ENCODE results near the gene EPHA3. TPM values are rescaled to one million over a fixed set of nuclear protein-coding genes. Genes with fewer than 3 reads are reported as not detected.

Gene EPHA3
- total and polyA plus RNA-seq, 9 of the 15 experiments (the other 6 are each of a cell fraction or from before 2014, with no cell fraction given): not detected

DNA sequence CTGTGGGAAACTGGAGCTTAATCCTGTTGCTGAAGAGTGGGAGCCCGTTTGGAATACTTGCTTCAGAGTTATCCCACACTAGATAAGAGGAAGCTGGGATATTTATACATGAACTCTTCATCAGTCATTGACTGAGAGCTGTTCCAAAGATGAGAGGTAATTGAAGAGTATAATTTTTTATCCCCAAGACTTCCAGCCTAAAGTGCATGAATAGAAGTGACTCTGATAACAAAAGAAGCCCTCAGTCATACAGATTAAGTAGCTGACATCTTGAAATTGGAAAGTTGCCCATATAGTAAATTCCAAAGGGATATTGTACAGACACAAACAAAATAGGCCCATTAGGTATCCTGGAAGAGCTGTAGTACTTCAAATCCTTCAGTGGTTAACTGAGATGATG, 268.0 kb downstream of the EPHA3 start:
- Histone ChIP-seq H3K36me3 (ENCODE audit: control insufficient read depth, insufficient read depth, low read length) (no peaks in the 10 kb centered on the region), H3K9ac (ENCODE audit: insufficient read depth in 1 of 2, low read depth in 2 of 2, low read length in 2 of 2) (no peak overlapping the region), H3K9me1 (ENCODE audit: control insufficient read depth, insufficient read depth, low read length) (no peaks in the 10 kb centered on the region), H3K4me2 (ENCODE audit: insufficient read depth, low read length) (no peak overlapping the region), H3K27ac (ENCODE audit: extremely low read depth, low read depth, low read length) (no peak overlapping the region), H2AFZ (ENCODE audit: low read depth, low read length) (no peak overlapping the region), H3K9me3 (replicated peaks; ENCODE audit: control insufficient read depth, insufficient read depth, low read depth, low read length) (no peaks in the 10 kb centered on the region), H3K27me3 (ENCODE audit: control insufficient read depth in 2 of 2, insufficient read depth in 2 of 2, low read length in 2 of 2) (no peaks in the 10 kb centered on the region), H3K4me1 (replicated peaks in 1 of 2; ENCODE audit: control insufficient read depth in 2 of 2, insufficient read depth in 2 of 2, low read length in 2 of 2) (no peaks in the 10 kb centered on the region), H4K20me1 (replicated peaks; ENCODE audit: control insufficient read depth, insufficient read depth, low read length) (no peaks in the 10 kb centered on the region), H3K79me2 (ENCODE audit: control insufficient read depth, insufficient read depth, low read length) (no peaks in the 10 kb centered on the region), H3K4me3 (no peak overlapping the region)
- no peak for ATAC-seq
- FAIRE-seq: no peak
- in situ Hi-C loops (cut with MboI): no loop called here
- TF ChIP-seq, protein P1, sequence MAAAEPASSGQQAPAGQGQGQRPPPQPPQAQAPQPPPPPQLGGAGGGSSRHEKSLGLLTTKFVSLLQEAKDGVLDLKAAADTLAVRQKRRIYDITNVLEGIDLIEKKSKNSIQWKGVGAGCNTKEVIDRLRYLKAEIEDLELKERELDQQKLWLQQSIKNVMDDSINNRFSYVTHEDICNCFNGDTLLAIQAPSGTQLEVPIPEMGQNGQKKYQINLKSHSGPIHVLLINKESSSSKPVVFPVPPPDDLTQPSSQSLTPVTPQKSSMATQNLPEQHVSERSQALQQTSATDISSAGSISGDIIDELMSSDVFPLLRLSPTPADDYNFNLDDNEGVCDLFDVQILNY (CRISPR knock-in tag; IDR thresholded peaks at IDR 0.05): no peak
- TF ChIP-seq ZBTB1 (CRISPR knock-in tag; IDR thresholded peaks at IDR 0.05; ENCODE audit: borderline replicate concordance, low read depth): no peak
- TF ChIP-seq, protein P2, sequence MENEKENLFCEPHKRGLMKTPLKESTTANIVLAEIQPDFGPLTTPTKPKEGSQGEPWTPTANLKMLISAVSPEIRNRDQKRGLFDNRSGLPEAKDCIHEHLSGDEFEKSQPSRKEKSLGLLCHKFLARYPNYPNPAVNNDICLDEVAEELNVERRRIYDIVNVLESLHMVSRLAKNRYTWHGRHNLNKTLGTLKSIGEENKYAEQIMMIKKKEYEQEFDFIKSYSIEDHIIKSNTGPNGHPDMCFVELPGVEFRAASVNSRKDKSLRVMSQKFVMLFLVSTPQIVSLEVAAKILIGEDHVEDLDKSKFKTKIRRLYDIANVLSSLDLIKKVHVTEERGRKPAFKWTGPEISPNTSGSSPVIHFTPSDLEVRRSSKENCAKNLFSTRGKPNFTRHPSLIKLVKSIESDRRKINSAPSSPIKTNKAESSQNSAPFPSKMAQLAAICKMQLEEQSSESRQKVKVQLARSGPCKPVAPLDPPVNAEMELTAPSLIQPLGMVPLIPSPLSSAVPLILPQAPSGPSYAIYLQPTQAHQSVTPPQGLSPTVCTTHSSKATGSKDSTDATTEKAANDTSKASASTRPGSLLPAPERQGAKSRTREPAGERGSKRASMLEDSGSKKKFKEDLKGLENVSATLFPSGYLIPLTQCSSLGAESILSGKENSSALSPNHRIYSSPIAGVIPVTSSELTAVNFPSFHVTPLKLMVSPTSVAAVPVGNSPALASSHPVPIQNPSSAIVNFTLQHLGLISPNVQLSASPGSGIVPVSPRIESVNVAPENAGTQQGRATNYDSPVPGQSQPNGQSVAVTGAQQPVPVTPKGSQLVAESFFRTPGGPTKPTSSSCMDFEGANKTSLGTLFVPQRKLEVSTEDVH (IDR thresholded peaks at IDR 0.05; ENCODE audit: low read depth, partially characterized antibody): no peak
- no peak for TF ChIP-seq FOS (IDR thresholded peaks at IDR 0.05; ENCODE audit: extremely low read depth, insufficient read length)
- ChIA-PET CTCF (ENCODE audit: low intra/inter-chr PET ratio) (no interaction called here), POLR2A (no interaction called here)
- no TSS peak for BruUV-seq (replicated peaks)
- intact Hi-C loops (cut with micrococcal nuclease): no loop called here
- WGBS (ENCODE audit: insufficient coverage, low coverage, missing lambda C conversion rate): 0% methylated on average over 1 of the region's 1 CpG
- no peak for DNase-seq (ENCODE audit: extremely low read depth in 1 of 4, low spot score in 3 of 4)

Measured in K562 (cell line).